HG02610 (cell line): ENCODE measurements around the gene FKBP11.
"Not testable (repeated sequence)": the region's sequence is repeated elsewhere in the genome, so short reads cannot be mapped to it uniquely, and the experiment has no call there.

Experiments used
- ATAC-seq: cut with Tn5 transposase; IDR thresholded peaks from one replicate; pipeline ENCODE4 v1.9.1; 2021; ENCODE audit warnings: mild to moderate bottlenecking, moderate library complexity; ENCODE audit not compliant: unreplicated experiment

The FKBP11 gene

DNA sequence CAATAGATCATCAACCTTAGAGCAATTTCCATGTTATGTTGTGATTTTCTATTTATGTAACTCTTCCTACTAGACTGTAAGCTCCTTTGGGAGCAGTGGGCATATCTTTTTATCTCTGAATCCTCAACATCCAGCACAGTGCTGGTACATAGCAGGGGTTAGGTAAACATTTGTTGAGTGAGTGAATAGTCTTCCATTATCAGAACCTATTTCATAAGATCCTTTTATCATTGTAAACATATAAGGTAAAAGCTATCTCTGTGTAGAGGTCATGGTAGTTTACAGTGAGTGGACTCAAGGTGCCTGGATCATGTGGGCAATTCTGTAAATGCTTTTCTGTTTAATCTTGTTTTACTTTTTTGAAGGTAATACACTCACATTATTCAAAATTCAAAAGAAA lies 15.1 kb downstream of the FKBP11 start:
- ATAC-seq: no peak

DNA sequence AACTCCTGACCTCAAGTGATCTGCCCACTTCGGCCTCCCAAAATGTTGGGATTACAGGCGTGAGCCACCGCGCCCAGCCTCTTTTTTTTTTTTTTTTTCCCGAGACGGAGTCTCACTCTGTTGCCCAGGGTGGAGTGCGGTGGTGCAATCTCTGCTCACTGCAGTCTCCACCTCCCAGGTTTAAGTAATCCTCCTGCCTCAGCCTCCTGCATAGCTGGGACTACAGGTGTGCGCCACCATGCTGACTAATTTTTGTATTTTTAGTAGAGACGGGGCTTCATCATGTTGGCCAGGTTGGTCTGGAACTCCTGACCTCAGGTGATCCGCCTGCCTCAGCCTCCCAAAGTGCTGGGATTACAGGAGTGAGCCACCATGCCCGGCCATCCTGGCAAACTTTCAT lies 15.6 kb downstream of the FKBP11 start:
- not testable (repeated sequence) for ATAC-seq

DNA sequence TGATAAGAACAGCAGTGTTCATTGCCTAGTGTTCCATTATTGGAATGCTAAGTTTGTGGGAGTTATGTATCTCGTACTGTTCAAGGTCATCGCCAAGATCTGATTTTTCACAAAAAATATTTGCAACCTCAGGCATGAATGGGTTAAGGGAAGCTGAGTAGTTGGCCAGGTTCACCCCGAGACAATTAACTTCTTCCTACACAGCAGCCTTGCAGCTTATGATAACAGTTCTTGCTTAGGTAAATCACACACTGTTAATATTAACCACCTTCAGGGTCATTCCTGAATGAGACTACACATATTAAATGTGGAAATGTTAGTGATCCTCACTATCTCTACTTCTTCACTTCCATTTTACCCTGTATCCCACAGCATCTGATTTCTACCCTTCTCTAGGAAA lies 18.0 kb downstream of the FKBP11 start:
- ATAC-seq: no peak

DNA sequence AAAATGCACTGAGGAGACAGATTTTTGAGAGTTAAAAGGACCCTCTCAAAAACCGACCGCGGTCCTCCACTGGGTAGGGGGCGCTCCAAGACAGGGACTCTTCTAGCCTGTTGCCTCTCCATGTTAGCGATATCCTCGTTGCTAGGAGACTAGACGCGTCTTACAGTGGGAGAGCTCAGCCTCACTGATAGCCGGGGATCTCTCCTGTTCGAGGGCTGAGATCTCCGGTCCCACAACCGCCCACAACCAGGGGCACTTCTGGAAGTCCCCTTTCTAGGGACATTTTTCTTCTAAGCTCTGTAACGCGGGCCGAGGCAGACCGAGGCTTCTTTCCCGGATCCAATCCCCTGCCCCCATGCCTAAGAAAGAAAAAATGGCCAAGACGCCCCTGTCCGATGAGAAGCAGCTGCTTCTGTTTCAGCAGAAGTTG lies 21.3 kb downstream of the FKBP11 start:
- peak; percentile 88 for ATAC-seq

DNA sequence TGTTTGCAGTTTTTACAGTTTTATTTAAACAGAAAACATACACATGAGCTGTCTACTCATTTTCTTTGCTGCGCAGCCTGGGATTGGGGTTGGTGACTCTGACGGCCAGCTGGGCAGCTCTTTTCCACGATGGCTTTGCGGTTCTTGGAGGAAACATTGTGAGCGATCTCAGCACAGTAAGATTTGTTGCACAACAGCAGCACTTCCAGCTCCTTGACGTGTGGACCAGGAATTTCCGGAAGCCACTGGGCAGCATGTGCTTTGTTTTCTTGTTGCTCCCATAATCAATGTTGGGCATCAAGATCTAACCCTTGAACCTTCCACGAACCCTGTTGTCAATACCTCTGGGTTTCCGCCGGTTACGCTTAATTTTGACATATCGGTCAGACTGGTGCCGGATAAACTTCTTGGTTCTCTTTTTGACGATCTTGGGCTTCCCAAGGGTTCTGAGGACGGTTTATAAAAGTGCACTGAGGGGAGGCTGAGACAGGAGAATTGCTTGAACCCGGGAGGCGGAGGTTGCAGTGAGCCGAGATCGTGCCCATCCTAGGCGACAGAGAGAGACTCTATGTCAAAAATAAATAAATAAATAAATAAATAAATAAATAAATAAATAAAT lies 21.8 kb downstream of the FKBP11 start:
- ATAC-seq: no peak

DNA sequence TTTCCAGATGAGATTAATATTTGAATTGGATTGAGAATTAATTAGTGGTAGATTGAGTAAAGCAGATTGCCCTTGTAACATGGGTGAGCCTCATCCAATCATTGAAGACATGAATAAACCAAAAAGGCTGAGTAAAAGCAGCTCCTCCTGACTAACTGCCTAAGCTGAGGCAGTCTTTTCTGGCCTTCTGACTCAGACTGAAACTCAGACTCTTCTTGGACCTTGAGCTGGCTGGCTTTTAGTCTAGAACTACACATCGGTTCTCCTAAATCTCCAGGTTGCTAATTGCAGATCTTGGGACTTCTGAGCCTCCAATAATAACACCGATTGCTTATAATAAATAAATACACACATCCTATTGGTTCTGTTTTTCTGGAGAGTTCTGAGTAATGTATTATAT lies 24.0 kb downstream of the FKBP11 start:
- ATAC-seq: peak; percentile 51

DNA sequence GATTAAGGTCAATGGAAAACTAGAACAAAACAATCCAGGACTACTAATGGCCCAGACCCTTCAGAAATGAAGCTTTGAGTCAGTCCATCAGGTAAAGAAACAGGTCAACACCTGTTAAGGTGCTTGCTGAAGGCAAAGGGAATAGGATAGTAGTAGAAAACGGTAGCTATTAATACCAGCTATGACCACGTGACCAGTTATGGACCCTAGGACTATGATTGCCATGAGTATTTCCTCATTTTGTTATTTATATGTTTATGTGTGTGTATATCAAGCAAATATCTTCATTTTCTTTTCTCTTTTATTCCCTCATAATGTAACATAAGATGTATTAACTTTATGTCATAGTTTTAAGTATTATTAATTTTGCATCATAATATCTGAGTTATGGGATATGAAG lies 25.6 kb downstream of the FKBP11 start:
- ATAC-seq: no peak

DNA sequence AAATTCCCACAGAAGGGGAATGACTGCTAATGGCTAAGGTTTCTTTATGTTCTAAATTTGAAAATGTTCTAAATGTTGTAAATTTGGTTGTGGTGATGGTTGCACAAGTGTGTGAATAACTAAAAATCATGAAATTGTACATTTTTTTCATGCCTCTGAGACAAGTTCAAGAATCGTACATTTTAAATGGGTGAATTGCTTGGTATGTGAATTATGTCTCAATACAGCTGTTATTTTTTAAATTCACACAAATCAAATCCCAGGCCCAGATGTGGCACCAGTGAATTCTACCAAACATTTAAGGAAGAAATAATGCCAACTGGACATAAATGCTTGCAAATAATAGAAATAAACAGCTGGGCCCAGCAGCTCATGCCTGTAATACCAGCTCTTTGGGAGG lies 31.0 kb downstream of the FKBP11 start:
- no peak for ATAC-seq

DNA sequence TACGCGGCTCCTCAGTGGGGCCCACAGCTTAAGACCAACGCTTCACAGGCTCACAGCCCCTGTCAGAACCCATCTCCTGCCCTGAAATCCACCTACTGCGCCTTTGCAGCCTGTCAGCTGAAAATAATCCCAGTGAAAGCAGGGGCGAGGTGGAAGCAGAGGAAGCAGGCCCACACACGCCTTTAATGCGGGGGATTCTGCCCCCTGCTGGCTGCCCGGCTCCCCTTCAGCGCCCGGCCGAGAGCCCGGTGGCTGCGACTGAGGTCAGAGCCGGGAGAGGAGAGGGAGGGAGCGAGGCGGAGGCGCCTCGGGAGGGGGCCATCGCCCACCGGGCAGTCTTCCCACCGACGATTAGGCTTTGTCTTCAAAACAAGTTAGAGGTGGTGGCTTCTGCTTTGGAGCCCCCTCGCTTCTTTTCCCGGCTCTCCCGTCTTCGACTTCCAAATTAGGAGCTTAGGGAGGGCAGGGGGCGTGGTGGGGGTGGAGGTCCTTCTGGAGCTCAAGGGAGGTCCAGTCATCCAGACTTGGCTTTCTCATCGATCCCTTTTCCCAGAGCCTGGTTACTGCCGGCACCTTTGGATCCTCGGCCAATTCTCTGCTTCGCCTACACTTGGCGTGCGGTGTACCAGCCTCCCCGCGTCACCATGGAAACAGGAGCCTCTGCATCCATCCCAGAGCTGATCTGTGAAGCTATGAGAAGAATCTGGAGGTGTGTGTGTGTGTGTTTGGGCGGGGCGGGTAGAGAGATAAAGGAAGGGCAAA lies 34.5 kb downstream of the FKBP11 start:
- peak; percentile 75 for ATAC-seq

DNA sequence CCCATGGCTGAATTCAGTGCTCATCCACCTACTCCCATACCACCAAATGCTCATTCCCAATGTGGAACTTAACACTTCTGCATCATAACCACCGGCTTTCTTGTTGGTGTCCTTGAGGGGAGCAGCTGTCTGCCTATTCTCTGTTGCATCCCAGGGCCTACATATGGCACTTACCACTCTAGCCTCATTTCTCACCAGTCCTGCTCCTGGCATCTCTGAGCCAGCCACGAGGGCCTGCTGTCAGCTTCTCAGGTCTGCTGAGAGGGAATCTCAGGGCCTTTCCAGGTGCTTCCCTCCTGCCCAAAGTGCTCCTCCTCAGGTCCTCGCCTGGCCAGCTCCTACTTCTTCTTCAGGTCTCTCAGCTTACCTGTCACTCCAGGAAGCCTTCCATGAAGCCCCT lies 35.6 kb downstream of the FKBP11 start:
- no peak for ATAC-seq

DNA sequence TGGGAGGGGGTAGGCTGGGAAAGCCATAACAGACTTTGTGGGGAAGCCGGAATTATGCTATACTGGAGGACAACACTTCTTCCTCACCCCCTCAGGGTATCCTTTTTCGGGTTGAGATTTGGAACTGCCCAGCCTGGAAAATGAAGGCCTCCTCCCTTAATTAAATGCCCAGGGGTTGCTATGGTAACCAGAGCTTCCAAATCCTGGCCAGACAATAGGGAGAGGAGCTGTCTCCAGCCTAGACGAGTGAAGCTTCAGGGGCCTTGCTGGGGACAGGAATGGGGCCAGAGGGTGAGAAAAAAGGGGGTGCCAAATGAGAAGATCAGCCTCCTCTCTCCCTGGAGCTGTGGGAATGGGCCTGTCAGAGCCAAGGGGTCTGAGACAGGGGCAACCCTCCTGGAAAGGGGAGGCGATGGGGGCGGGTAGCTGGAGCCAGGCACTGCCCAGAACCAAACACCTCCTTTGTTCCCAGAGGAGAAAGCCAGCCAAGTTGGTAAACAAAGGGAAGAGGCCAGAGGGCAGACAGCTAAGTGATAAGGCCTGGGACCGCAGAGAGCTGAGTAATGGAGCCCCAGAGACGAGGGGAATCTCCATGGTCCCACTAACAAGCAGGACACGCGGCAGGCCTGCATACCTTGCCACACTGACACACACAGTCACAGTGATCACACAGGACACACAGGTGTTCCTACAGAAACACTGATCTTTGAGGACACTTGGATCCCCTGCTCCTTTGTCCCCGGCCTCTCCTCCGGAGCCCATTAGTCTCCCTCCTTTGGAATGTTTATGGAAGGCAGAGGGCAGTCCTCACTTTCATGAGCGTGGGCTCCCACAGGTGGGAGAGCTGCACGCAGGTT lies 41.8 kb downstream of the FKBP11 start:
- no peak for ATAC-seq

DNA sequence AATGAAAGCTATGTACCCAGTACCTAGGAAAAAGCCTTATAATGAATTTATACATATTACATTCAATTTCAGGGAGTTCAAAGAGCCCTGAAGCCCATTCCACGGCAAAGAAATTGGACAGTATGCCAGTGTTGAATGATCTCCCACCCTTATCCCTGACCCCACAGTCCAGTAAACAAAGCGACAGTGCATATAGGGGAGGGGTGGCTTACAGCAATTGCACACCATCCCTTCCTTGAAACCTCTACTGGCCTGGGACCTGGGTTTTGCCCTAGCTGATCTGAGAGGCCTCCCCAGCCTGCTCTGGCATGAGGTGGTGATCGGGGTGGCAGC lies 42.4 kb downstream of the FKBP11 start:
- ATAC-seq: no peak

DNA sequence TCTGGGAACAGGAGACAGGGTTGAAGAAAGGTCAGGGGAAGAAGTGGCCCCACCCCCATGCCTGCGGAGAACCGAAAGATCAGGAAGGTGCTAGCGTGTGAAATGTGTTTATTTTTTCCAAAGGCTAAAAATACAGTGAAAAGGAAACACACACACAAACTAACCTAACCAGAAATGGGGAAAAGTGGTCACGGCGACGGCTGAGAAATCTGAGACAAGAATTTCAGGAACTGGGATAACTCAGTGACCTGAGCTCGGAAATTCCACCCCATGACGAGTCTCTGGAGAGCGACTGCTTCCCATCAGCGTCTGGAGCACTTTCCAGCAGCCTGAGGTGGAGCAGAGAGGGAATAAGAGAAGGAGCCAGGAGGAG lies 43.0 kb downstream of the FKBP11 start:
- ATAC-seq: no peak

DNA sequence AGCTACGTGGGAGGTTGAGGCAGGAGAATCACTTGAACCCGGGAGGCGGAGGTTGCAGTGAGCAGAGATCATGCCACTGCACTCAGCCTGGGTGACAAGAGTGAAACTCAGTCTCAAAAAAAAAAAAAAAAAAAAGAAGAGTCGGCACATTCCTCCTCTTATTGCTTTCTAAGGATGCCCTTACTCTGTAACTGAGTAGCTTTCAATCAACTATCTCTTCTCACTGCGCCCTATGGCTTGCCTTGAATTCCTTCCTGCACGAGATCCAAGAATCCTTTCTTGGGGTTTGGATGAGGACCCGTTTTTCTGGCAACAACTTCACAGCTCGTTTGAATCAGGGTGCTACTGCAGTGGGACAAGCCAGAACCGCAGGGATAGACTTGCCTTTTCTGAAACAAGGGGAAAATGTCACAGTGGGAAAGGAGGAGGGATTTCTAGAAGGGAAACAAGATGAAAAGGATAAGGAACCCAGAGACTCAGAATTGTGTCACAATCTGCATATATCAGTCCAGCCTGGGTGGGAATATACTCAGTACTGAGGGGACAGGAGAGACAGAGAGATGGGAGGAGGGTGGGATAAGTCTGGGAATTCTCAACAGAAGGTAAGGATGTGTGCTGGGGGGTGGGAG lies 43.5 kb downstream of the FKBP11 start:
- ATAC-seq: no peak

DNA sequence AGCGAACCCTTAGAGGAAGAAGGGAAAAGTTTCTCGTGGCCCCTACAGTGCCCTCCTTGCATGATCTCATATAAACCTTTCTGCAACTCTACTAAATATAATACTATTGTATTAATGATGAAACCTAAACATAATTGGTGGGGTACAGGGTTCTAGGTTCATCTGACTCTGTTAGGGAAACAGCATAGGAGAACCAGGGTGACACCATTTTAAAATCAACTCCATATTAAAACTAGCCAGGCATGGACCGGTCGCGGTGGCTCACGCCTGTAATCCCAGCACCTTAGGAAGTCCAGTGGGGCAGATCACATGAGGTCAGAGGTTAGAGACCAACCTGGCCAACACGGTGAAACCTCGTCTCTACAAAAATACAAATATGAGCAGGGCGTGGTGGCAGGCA lies 44.6 kb downstream of the FKBP11 start:
- no peak for ATAC-seq

DNA sequence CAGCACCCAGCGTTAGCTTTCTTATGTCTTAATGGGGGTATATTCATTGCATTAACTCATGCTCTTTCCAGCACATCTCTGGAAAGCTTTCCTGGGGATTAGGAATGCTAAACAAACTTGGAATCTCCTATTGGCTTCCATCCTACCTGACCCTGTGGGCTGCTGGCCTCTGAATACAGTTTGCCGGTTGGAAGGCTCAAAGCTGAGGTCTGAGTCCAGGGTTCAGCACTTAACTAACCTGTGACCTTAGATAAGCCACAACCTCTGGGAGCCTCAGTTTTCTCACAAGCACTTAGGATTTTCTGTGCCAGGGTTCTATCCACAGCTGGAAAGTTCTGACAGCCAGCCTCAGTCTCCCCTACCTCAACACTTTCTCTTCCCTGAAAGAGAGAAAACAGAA lies 46.7 kb downstream of the FKBP11 start:
- ATAC-seq: no peak

DNA sequence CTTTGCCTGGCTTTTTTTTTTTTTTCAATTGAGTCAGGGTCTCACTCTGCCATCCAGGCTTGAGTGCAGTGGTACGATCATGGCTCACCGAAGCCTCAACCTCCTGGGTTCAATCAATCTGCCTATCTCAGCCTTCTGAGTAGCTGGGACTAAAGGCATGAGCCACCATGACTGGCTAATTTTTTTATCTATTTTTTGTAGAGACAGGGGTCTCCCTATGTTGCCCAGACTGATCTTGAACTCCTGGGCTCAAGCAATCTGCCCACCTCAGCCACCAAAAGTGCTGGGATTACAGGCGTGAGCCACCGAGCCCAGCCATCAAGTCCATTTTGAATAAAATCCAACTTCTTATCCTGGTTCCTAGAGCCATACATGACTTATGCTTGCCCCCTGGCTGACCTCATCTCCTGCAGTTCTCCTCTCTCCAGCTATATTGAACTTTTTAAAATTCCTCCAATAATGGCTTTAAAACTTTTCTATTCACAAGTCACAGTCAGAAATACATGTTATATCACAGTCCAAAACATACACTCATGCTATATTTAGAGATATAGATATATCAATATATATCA lies 49.3 kb downstream of the FKBP11 start:
- no peak for ATAC-seq

DNA sequence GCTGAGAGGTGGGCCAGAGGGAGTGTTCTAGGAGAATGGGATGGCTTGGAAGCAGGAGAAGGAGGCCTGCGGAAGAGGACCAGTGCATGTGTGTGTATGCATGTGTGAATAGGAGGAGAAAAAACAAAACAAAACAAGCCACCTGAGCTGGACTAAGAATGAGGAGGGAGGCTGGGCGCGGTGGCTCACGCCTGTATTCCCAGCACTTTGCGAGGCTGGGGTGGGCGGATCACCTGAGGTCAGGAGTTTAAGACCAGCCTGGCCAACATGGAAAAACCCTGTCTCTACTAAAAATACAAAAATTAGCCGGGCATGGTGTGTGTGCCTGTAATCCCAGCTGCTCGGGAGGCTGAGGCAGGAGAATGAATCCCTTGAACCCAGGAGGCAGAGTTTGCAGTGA lies 51.8 kb downstream of the FKBP11 start:
- not testable (repeated sequence) for ATAC-seq

DNA sequence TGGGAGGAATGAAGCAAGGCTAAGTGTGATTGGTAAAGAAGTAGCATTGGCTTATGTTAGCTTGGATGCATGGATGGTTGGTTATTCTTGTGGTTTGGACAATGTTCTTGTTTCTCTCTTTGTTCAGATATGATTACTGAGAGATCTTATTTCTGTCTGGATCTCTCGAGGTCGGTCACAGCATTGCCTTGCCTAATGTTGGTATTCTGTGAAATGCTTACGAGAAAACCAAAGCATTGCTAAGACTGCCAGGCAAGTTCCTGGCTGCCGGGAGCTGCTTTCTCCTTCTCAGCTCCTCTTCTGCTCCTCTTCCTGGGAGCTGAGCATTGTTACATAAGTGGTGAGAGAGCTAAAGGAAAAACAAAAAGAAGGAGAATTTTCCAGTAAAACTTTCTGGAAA lies 52.2 kb downstream of the FKBP11 start:
- no peak for ATAC-seq
